ENCODE measurements around the gene ZNHIT6. TPM values are rescaled to one million over a fixed set of nuclear protein-coding genes. Genes with fewer than 3 reads are reported as not detected.
"Not testable (repeated sequence)": the region's sequence is repeated elsewhere in the genome, so short reads cannot be mapped to it uniquely, and the experiment has no call there.

Gene ZNHIT6, protein sequence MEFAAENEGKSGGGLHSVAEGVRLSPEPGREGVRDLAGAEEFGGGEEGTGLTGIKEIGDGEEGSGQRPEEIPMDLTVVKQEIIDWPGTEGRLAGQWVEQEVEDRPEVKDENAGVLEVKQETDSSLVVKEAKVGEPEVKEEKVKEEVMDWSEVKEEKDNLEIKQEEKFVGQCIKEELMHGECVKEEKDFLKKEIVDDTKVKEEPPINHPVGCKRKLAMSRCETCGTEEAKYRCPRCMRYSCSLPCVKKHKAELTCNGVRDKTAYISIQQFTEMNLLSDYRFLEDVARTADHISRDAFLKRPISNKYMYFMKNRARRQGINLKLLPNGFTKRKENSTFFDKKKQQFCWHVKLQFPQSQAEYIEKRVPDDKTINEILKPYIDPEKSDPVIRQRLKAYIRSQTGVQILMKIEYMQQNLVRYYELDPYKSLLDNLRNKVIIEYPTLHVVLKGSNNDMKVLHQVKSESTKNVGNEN
- 15.0 TPM for polyA plus RNA-seq (2013, experiment 1 of 2; ENCODE audit: insufficient read length)
- polyA plus RNA-seq (2013, experiment 2 of 2; ENCODE audit: insufficient read length) = 13.0 TPM

DNA sequence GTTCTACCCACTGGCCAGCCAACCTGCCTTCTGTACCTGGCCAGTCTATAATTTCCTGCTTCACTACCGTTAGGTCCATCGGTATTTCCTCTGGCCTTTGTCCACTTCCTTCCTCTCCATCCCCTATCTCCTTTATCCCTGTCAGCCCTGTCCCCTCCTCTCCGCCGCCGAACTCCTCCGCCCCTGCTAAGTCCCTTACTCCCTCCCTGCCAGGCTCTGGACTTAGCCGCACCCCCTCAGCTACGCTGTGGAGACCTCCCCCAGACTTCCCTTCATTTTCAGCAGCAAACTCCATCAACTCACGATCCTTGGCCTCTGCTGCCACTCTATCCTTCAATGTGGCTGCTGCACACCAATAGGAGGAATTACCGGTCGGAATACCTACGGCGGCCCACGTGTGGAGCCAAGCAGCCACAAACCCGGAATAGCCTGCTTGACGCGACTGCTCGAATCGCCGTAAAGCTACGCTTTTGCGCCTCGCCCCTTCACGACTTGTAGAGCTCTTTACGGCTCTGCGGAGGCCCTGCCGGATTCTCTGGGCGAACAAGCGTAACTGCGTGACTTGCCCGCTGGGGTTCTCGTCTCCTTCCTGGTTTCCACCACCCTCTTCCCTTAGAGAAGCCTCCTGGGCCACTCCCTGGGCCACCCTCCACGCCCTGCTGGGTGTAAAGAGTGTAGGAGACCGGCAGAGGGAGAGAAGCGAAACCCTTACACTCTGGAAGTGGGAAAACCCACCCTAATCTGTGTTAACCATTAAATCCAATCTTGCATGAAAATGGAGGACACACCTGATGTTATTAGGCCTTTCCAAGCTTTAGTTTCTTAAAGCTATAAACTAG lies at the start of gene ZNHIT6:
Gene ZNHIT6, minus strand, starts transcription at position 444 of the 839 bp plus-strand sequence. Its CDS starts 149 bp downstream, at position 295.
- DNase-seq = peak; percentile 98

DNA sequence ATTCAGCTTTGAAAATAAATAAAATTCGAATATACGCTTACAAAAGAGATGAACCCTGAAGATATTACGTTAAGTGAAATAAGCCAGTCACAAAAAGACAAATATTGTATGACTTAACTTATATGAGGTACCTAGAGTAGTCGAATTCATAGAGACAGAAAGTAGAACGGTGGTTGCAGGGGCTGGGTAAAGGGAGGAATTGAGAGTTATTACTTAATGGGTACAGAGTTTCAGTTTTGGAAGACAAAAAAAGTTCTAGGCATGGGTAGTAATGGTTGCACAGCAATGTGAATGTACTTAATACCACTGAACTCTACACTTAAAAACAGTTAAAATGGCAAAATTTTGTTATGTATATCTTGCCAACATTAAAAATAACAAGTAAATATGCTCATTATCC lies 48.6 kb upstream of the ZNHIT6 start:
- no peak for DNase-seq

DNA sequence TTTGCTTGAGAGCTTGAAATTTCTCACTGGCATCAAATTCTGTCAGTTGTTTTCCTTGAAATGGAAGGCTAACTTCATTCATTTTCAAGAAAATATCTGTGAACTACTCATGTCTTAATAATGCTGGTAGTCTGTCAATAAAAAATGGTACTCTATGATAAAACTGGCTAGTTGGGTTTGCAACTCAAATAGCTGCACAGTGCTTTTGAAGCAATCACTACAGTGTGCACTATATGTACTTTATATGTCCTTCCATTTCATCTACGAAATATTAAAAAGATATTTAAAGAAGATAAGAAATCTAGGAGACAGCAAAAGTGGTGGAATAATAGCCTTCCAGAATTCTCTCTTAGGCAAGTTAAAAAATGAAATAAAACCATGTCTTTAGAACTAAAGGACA lies 39.9 kb upstream of the ZNHIT6 start:
- DNase-seq = no peak

DNA sequence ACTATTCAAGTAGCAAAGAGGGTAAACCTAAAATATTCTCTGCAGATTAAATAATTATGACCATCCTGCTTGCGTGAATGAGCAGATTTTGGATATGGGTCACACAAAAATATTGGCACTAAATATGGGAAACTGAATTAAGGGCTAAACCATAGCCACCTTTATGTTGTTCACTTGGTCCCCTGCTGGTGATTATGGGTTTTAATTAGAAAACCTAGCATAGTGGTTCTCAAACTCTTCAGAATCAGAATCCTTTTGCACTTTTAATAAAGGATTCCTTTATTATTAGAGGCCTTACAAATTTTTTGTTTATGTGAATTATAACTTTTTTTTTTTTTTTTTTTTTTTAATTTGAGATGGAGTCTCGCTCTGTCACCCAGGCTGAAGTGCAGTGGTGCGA lies 38.5 kb upstream of the ZNHIT6 start:
- DNase-seq = no peak

DNA sequence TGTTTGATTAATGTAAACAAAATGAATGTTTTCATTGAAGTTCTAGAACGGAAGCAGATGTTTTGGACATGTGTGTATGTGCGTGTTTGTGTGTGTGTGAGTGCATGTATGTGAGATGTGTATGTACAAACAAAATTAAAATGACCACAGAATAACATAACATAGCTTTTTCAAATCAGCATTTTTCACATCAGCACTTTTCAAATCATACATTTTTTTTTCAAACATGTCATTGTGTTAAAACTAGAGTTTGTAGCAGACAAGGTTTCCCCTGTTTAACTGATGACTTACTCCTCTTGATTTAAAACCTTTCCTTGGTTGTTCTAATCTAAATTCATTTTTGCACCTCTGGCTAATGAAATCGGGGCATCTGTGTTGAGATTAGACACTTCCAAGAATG lies 35.6 kb upstream of the ZNHIT6 start:
- DNase-seq = no peak

DNA sequence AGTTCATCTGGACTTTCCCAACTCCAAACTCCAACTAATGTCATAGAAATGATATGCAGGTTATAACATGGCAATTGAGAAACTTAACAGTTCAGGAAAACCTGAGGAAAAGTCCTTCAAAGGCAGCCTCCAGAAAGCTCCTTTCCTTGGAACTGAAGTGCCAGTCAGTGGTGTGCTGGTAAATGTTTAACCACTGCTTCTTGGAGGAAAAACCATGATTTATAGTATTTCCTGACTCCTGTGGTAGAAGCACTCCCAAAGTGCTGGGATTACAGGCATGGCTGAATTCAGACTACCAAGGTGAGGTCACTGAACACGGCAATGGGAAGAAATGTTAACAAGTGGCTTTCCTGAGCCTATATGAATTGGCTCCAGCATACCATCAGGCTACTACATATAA lies 26.7 kb upstream of the ZNHIT6 start:
- no peak for DNase-seq

DNA sequence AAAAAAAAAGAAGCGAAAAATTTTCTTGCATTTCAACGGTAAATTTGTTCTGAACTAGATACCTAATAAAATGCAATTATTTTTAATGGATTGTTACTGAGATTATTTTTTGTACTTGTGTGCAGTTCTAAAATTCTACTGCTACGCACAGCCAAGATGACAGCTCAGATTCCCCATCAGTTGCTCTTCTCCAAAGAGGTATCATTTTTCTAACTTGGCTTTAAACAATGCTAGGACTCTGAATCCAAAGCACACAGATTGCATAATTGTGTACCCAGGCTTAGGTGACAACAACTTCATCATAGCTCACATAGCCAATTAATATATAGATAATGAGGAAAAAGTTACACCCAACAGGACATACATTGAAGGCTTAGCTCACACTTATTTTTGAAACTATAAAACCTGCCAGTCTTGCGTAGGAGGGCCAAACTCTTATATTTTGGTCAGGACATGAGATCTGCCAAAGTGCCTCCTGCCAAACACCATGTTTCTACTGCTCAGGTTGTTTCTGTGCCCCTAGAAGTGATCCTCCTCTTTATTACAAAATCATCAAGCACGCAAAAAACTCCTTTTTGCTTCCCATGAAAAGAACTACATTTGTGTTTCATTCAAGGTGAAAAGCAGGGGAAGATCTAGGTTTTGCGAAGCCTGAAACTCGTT lies 10.6 kb upstream of the ZNHIT6 start:
- no peak for DNase-seq

DNA sequence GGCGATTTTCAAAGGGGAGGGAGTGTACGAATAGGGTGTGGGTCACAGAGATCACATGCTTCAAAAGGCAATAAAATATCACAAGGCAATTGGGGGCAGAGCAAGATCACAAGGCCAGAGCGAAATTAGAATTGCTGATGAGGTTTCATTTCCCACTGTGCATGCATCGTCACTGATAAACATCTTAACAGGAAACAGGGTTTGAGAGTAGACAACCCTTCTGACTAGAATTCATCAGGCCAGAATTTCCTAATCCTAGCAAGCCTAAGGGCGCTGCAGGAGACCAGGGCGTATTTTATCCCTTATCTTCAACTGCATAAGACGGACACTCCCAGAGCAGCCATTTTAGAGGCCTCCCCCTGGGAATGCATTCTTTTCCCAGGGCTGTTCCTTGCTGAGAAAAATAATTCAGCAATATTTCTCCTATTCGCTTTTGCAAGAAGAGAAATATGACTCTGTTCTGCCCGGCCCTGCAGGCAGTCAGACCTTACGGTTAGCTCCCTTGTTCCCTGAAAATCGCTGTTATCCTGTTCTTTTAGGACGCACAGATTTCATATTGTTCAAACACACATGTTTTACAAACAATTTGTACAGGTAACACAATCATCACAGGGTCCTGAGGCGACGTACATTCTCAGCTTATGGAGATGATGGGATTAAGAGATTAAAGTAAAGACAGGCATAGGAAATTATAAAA lies 6.3 kb upstream of the ZNHIT6 start:
- not testable (repeated sequence) for DNase-seq

DNA sequence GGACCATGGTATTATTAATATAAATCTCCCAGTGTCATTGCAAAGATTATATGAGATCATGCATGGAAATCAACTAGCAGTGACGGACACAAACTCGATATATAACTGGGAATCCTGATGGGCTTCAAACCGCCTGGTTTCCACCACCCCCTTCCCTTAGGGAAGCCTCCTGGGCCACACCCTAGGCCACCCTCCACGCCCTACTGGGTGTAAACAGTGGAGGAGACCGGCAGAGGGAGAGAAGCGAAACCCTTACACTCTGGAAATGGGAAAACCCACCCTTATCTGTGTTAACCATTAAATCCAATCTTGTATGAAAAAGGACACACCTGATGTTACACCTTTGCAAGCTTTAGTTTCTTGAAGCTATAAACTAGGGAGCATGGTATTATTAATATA lies 595 bp upstream of the ZNHIT6 start:
- DNase-seq = no peak

DNA sequence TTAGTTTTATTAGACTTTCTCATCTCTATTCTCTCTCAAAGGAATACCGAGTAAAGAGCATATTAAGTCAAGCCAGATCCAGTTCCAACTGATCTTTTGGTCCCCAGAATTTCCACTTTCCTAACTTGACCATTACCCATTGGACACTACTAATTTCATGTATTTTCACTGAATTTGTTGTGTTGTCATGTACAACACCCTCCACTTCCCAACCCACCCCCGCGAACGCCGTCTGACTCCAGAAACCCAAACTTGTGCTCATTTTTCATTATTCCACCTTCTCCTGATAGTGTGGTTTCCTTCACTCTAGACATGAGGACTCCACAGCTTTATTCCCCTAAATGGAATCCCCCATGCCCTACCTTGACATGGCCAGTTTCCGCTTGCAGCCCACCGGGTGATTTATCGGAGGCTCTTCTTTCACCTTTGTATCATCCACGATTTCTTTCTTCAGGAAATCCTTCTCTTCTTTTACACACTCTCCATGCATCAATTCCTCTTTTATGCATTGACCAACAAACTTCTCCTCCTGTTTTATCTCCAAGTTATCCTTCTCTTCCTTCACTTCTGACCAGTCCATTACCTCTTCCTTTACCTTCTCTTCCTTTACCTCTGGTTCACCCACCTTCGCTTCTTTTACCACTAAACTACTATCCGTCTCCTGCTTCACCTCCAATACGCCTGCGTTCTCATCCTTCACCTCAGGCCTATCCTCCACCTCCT lies 805 bp downstream of the ZNHIT6 start:
- DNase-seq = no peak

DNA sequence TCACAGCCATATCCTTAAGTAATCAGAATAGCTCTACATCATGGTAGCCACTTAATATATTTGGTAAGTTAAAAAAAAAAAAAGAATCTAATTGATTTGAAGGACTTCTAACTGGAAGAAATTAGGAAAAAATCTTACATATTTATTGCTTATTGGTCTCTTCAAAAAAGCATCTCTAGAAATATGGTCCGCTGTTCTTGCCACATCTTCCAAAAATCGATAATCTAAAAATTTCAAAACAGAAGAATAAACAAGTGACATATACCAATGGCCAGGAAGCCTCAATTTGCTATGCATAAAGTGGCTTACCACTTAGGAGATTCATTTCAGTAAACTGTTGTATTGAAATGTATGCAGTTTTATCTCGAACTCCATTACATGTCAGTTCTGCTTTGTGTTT lies 2.3 kb downstream of the ZNHIT6 start:
- DNase-seq = no peak

DNA sequence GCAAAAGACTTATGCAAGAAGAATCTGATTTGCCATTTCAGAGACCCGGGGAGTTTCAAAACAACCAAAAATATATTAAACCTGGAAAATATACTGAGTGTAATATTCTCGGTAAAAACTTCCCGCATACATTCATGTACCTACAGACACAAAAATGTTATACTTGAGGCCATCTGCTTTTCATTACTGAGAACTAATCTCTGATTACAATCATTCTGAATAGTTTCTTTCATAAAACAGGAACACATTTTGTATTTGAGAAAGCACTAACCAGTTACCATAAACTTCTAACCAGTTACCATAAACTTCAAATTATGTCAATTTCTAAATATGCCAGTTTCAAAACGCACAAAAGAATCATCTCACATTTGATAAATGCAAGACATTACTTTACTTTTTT lies 7.8 kb downstream of the ZNHIT6 start:
- DNase-seq = no peak

DNA sequence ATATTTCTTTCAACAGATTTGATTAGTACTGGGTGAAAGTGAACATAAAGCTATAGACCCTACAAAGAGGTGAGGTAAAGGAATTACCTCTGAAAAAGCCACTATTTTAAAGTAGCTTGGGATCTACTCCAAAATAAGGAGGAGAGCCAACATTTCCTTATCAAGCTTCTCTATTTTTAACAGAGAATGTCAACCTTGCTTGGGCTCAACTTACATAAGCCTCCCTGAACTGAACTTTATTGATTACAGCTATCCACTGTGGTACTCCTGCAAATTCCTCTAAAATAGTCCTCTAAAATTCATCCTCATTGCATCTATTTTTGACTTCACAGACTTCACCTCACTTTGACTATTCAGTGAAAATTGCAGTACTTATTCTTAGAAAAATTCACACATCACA lies 10.3 kb downstream of the ZNHIT6 start:
- no peak for DNase-seq

DNA sequence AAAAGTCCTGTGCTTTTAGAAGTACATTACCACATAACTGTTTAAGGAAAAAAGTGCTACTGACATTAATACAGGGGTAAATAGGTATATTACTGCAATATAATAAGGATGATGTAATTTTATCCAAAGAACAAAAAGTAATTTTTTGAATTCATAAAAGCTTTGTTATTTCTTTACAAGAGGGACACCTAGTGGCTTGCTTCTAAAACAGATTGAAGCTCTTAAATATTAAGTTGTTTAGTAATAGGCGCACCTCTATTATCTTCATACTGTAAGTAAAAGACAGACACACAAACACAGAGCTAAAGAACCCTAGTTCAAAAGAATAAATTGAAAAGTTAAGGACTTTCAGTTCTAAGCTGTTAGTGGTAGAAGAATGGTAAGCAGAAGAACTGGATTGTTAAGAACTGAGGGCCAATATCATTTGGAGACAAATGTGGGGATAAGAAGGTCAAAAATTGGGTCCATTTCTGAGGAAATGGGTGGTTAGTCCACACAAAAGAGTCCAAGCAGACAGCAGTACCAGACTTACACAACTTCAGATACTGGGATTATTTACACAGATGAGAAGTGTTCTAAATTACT lies 15.4 kb downstream of the ZNHIT6 start:
- peak; percentile 68 for DNase-seq

DNA sequence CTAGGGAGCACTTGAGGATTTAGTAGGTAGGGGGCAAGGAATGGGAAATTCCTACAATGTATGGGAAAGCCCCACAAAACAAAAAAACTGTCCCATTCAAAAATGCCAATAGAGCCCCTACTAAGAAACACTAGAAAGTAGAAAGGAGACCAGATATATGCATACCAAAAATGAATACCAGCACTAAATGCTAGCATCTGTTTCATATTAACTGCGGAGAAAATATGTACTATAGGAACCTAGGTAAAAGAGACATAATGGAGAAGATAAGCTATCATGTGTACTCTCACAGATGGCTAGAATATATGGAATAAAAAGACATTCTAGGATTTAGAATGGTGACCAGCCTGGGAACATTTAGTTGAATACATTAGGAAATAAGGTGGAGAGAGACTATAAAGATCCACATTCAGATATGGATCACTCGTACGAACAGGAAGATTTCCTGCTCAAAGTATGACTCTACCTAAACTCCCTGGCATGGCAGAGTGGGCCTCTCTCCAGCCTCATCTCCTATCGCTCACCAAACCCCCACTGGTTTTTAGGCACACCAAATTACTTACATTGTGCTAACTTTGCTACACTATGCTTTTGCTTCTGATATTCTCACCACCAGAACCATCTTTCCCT lies 18.3 kb downstream of the ZNHIT6 start:
- DNase-seq = no peak

DNA sequence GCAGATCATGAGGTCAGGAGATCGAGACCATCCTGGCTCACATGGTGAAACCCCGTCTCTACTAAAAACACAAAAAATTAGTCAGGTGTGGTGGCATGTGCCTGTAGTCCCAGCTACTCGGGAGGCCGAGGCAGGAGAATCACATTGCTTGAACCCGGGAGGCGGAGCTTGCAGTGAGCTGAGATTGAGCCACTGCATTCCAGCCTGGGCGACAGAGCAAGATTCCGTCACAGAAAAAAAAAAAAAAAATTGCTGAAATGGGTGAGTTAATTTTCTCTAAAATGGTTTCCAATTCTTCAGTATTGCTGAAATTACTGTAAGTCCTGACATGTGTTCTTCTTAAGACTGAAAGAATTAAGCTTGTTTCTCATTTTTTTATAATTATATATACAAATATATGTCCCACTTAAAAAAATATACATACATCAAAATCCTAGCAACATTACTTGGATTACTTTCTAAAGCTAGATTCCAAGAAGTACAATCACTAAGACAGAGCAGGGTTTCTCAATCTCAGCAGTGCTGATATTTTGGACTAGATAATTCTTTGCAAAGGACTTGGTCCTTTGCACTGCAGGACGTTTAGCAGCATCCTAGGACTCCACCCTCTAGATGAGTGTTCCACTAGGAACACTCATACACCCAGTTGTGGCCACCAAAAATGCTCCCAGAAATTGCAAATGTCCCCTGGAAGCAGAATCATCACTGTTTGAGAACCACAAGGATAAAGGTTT lies 24.8 kb downstream of the ZNHIT6 start:
- no peak for DNase-seq

DNA sequence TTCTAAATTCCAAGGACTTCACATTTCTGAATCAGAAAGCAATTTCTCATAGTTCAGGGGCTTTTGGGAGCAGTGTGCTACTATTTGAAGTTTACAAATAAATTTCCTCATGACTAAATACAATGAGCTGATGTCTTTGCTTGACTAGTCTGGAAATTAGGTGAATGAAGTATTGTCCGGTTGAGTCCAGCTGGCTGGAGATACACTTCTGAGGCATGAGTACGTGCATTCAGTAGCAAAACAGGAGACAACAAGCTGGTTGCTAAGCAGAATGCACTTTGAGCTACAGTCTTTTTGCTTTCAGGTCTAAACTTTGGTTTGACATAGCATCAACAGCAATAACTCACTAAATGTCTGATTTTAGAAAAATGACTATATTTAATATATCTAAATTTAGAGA lies 27.1 kb downstream of the ZNHIT6 start:
- no peak for DNase-seq

DNA sequence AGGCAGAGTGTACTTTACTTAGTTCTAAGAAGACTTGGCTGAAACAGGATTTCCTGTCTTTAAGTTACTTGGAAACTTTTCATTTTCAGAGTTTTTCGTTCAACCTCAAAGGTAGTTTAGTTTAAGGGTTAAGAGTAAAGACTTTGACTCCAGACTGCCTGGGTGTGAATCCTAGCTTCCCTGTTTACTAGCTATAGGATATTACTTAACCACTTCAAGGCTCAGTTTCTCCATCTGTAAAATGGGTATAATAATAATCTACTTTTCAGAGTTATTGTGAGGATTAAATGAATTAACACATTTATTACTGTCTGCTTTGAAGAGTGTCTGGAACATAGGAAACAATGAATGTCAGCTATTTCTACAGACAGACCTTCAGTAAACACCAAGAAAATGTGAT lies 30.0 kb downstream of the ZNHIT6 start:
- no peak for DNase-seq

DNA sequence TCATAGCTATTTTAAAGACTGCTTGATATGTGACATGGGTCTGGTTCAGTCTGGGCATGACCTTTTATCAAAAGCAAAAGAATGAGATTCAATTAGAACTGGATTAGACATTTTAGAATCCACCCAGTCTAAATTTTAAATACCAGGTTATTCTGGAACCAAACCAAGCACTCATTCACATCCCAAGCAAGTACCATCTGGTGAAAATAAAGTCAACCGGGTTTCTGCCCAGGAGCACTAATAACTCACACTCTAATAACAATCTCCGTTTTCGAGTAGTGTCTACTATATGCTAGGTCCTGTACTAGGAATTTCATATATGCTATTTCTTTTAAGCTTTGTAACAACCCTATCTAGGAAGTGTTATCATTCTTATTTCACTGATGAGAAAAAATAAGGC lies 30.6 kb downstream of the ZNHIT6 start:
- no peak for DNase-seq

DNA sequence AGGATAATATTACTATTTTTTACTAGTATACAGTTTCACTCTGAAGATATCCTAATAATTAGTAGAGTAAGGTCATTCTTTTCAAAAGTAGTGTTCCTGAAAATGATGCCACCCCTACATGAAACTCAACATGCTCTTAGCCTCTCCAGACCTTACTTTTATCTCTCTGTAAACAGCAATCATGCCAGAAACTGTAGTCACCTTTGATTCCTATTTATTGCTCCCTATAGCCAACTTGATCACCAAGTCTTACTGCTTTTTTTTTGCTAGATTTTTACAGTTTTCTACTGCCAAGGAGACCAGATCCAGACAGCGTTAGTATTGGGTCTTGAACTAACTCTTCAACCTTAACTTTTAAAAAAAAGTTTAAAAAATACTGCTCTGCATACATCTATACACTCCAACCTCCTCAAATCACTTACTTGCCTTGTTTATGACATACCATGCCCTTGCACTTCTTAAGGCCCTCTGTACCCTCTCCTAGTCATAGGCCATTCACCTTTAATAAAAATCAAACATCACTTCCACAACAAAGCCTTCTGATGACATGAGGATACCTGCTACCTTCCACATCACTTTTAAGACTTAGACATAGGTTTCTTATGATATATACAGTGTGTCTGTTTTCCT lies 36.1 kb downstream of the ZNHIT6 start:
- DNase-seq = no peak
